Measurements from ENCODE around the gene LRRC46. TPM values are rescaled to one million over a fixed set of nuclear protein-coding genes. Genes with fewer than 3 reads are reported as not detected.

Gene LRRC46
- total and polyA plus RNA-seq, 2 of the 13 experiments (the other 11 are each of a cell fraction or from before 2014, with no cell fraction given): 0.09 TPM

GRCh38 chr17:47785538-47786123 is 45.8 kb upstream of the LRRC46 start (continued):
- TF ChIP-seq NR1H2 (CRISPR knock-in tag; IDR thresholded peaks at IDR 0.05; ENCODE audit: borderline replicate concordance, low read depth) (no peak), PTBP1 (IDR thresholded peaks at IDR 0.05; ENCODE audit: low read depth, low read length, poor library complexity, severe bottlenecking) (no peak), ZNF644 (CRISPR knock-in tag; IDR thresholded peaks at IDR 0.05; ENCODE audit: low read depth) (0 out of 2 replicates have a peak, but pooled peaks have one; percentile 72), AKAP8 (CRISPR knock-in tag; IDR thresholded peaks at IDR 0.05) (no peak), ZNF724P (CRISPR knock-in tag; IDR thresholded peaks at IDR 0.05; ENCODE audit: borderline replicate concordance) (no peak), CBX5 (CRISPR knock-in tag; IDR thresholded peaks at IDR 0.05; ENCODE audit: borderline replicate concordance) (0 out of 2 replicates have a peak, but pooled peaks have one; percentile 37), ZNF850 (CRISPR knock-in tag; conservative IDR thresholded peaks at IDR 0.05) (no peak), HMG20A (CRISPR knock-in tag; IDR thresholded peaks at IDR 0.05; ENCODE audit: borderline replicate concordance) (no peak), CREBL2 (CRISPR knock-in tag; IDR thresholded peaks at IDR 0.05; ENCODE audit: borderline replicate concordance) (no peak), ZBTB4 (CRISPR knock-in tag; IDR thresholded peaks at IDR 0.05; ENCODE audit: borderline replicate concordance) (no peak), ARHGAP35 (CRISPR knock-in tag; IDR thresholded peaks at IDR 0.05; ENCODE audit: borderline replicate concordance) (peak; percentile 66; the same call in 1 of the 2 replicates), HNRNPL (IDR thresholded peaks at IDR 0.05; ENCODE audit: low read depth, low read length) (no peak), ZFP36L1 (CRISPR knock-in tag; IDR thresholded peaks at IDR 0.05) (no peak), ZSCAN5A (CRISPR knock-in tag; IDR thresholded peaks at IDR 0.05; ENCODE audit: borderline replicate concordance) (no peak), EHMT2 (IDR thresholded peaks at IDR 0.05; ENCODE audit: borderline replicate concordance, low read depth, low read length) (peak; percentile 98), ZNF746 (CRISPR knock-in tag; IDR thresholded peaks at IDR 0.05) (no peak), ZSCAN20 (CRISPR knock-in tag; IDR thresholded peaks at IDR 0.05; ENCODE audit: borderline replicate concordance) (no peak)
- TF ChIP-seq, protein P1, sequence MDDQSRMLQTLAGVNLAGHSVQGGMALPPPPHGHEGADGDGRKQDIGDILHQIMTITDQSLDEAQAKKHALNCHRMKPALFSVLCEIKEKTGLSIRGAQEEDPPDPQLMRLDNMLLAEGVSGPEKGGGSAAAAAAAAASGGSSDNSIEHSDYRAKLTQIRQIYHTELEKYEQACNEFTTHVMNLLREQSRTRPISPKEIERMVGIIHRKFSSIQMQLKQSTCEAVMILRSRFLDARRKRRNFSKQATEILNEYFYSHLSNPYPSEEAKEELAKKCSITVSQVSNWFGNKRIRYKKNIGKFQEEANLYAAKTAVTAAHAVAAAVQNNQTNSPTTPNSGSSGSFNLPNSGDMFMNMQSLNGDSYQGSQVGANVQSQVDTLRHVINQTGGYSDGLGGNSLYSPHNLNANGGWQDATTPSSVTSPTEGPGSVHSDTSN (CRISPR knock-in tag; IDR thresholded peaks at IDR 0.05; ENCODE audit: borderline replicate concordance): no peak
- TF ChIP-seq, protein P2, sequence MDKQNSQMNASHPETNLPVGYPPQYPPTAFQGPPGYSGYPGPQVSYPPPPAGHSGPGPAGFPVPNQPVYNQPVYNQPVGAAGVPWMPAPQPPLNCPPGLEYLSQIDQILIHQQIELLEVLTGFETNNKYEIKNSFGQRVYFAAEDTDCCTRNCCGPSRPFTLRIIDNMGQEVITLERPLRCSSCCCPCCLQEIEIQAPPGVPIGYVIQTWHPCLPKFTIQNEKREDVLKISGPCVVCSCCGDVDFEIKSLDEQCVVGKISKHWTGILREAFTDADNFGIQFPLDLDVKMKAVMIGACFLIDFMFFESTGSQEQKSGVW (CRISPR knock-in tag; IDR thresholded peaks at IDR 0.05; ENCODE audit: borderline replicate concordance): peak; percentile 81; the same call in 1 of the 2 replicates

Measured in HepG2 (cell line).